Aorta (tissue), 5 donors: ENCODE results near the gene PIEZO2. TPM values are rescaled to one million over a fixed set of nuclear protein-coding genes. Genes with fewer than 3 reads are reported as not detected.
"Not testable (repeated sequence)": the region's sequence is repeated elsewhere in the genome, so short reads cannot be mapped to it uniquely, and the experiment has no call there.

ENCODE experiments used
- ATAC-seq: fragments of 200-7000 bp; cut with Tn5 transposase; one replicate; pipeline ENCODE4 v1.9.1; 2022; ENCODE audit warnings: moderate library complexity; ENCODE audit not compliant: low FRiP score
- DNase-seq, 2 donors: peaks; one replicate each; pipeline ENCODE4 v3.0.0-alpha.2; 2020
- H3K27ac ChIP-seq, 2 donors: one replicate each; pipeline ENCODE4 v1.5.1; 2013; ENCODE audit warnings: low read length in 2 of 2, mild to moderate bottlenecking in 2 of 2, moderate library complexity in 2 of 2, control low read depth in 1 of 2, inconsistent platforms in 1 of 2, low read depth in 1 of 2
- H3K27me3 ChIP-seq, 2 donors: one replicate each; pipeline ENCODE4 v1.6.1; 2013; ENCODE audit warnings: control low read depth in 1 of 2, low read length in 1 of 2, mild to moderate bottlenecking in 1 of 2, moderate library complexity in 1 of 2; ENCODE audit not compliant: insufficient read depth in 2 of 2, control insufficient read depth in 1 of 2
- H3K36me3 ChIP-seq, 2 donors: one replicate each; pipeline ENCODE4 v1.6.1; 2013; ENCODE audit warnings: control low read depth in 1 of 2, low read length in 1 of 2, mild to moderate bottlenecking in 1 of 2; ENCODE audit not compliant: insufficient read depth in 2 of 2, control insufficient read depth in 1 of 2
- H3K4me1 ChIP-seq, 2 donors: one replicate each; pipeline ENCODE4 v1.6.1; 2013; ENCODE audit warnings: low read length in 2 of 2, control low read depth in 1 of 2, mild to moderate bottlenecking in 1 of 2, moderate library complexity in 1 of 2; ENCODE audit not compliant: insufficient read depth in 2 of 2, control insufficient read depth in 1 of 2
- H3K4me3 ChIP-seq, 2 donors: one replicate each; pipeline ENCODE4 v1.5.1; 2013; ENCODE audit warnings: low read length in 2 of 2, control low read depth in 1 of 2, mild to moderate bottlenecking in 1 of 2
- H3K9me3 ChIP-seq: one replicate; pipeline ENCODE4 v1.6.1; 2013; ENCODE audit warnings: mild to moderate bottlenecking, low read length; ENCODE audit not compliant: control insufficient read depth
- WGBS, 2 donors: extraction: QIAGEN DNeasy Blood & Tissue Kit; methylation state at CpG; one replicate each; pipeline ENCODE4 v1.1.7; 2013; 5-methylcytosine and 5-hydroxymethylcytosine counted together
- intact Hi-C, 2 donors: fragments of 100-400 bp; cut with DNase I; formaldehyde crosslinking; loops; one replicate each; pipeline versions ENCODE4 v1.14.2 to v1.15.0; 2022
- polyA plus RNA-seq, 2 donors: library from polyadenylated mRNA; stranded (reverse); fragments of 200-250 nt; gene quantifications; one replicate each; pipeline ENCODE4 v1.2.3, GENCODE V29; 2013
- total RNA-seq, 2 donors: library from RNA; stranded (reverse); fragmentation: NEBNext Ultra II Directional; extraction: Animal tissue kit (Norgen Biotek cat#: 25700); gene quantifications; one replicate each; pipeline ENCODE4 v1.2.1, GENCODE V29; 2021
- donor health status: healthy with polysubstance abuse.
- donor health status: Bipolar disorder and iron deficiency.
- donor health status: DM: no; HTN: no; CAD: no.
- donor health status: DM: no; HTN: no; CAD: no.
- donor health status: DM: yes; HTN: yes; CAD: no.

Gene PIEZO2
- total and polyA plus RNA-seq, 4 donors, result 0.50 to 8.8 (median 1.6) TPM

- Histone ChIP-seq H3K27ac (no peak overlapping the region), H3K4me1 (no peaks in the 10 kb centered on the region), H3K9me3 (no peaks in the 10 kb centered on the region), H3K27me3 (no peaks in the 10 kb centered on the region), H3K36me3 (no peaks in the 10 kb centered on the region), H3K4me3 (no peak overlapping the region)
- DNase-seq (no peak), ATAC-seq (no peak)
- intact Hi-C loops, result no loop called here
- 87 to 91% methylated on average over 15 of the region's 15 CpGs for WGBS, 2 donors
These were observed 2.4 kb downstream of the PIEZO2 start for GRCh38 chr18:11146947-11147345.

- H3K27ac ChIP-seq, result no peak overlapping the region
- WGBS, 2 donors, result 71 to 72% methylated on average over 18 of the region's 18 CpGs
- H3K4me3 ChIP-seq, result no peak overlapping the region
- ATAC-seq, result no peak
- intact Hi-C loops, result no loop called here
- H3K36me3 ChIP-seq, result no peaks in the 10 kb centered on the region
- no peaks in the 10 kb centered on the region for H3K4me1 ChIP-seq
- no peaks in the 10 kb centered on the region for H3K27me3 ChIP-seq
- H3K9me3 ChIP-seq, result no peaks in the 10 kb centered on the region
- DNase-seq, result no peak
These were observed 3.0 kb downstream of the PIEZO2 start for GRCh38 chr18:11146238-11146946.

- Histone ChIP-seq H3K36me3 (no peaks in the 10 kb centered on the region), H3K4me3 (no peak overlapping the region), H3K4me1 (no peaks in the 10 kb centered on the region), H3K9me3 (no peaks in the 10 kb centered on the region), H3K27me3 (peaks cover 0 to 1% of the 10 kb centered on the region in 2 donors), H3K27ac (no peak overlapping the region)
- ATAC-seq (no peak), DNase-seq (no peak)
- intact Hi-C loops, result no loop called here
- 77 to 78% methylated on average over 4 of the region's 4 CpGs for WGBS, 2 donors
These were observed 3.8 kb downstream of the PIEZO2 start for GRCh38 chr18:11145413-11146191.

GRCh38 chr18:11137400-11137799 lies 12.0 kb downstream of the PIEZO2 start:
- peaks cover 3 to 4% of the 10 kb centered on the region in 2 donors for H3K4me1 ChIP-seq
- DNase-seq (no peak), ATAC-seq (no peak)
- no peaks in the 10 kb centered on the region for H3K9me3 ChIP-seq
- no peaks in the 10 kb centered on the region for H3K36me3 ChIP-seq
- H3K27ac ChIP-seq, result no peak overlapping the region
- peaks cover 0 to 1% of the 10 kb centered on the region in 2 donors for H3K27me3 ChIP-seq
- intact Hi-C loops, result no loop called here
- WGBS, 2 donors, result 47 to 58% methylated on average over 7 of the region's 7 CpGs
- H3K4me3 ChIP-seq, result no peak overlapping the region

- intact Hi-C loops, result no loop called here
- H3K9me3 ChIP-seq, result no peaks in the 10 kb centered on the region
- H3K4me3 ChIP-seq, result no peak overlapping the region
- 11 to 23% methylated on average over 2 of the region's 2 CpGs for WGBS, 2 donors
- no peaks in the 10 kb centered on the region for H3K36me3 ChIP-seq
- H3K4me1 ChIP-seq, result peaks cover 3 to 4% of the 10 kb centered on the region in 2 donors
- no peak for DNase-seq
- H3K27me3 ChIP-seq, result peaks cover 0 to 1% of the 10 kb centered on the region in 2 donors
- no peak overlapping the region for H3K27ac ChIP-seq
- ATAC-seq, result no peak
These were observed 13.1 kb downstream of the PIEZO2 start for GRCh38 chr18:11136241-11136640.

- no peak for ATAC-seq
- Histone ChIP-seq H3K36me3 (no peaks in the 10 kb centered on the region), H3K27me3 (no peaks in the 10 kb centered on the region), H3K9me3 (no peaks in the 10 kb centered on the region), H3K4me3 (no peak overlapping the region), H3K27ac (no peak overlapping the region), H3K4me1 (peaks cover 3 to 4% of the 10 kb centered on the region in 2 donors)
- intact Hi-C loops, result no loop called here
- WGBS, 2 donors, result 25 to 27% methylated on average over 4 of the region's 4 CpGs
- no peak for DNase-seq
These were observed 14.4 kb downstream of the PIEZO2 start for GRCh38 chr18:11134940-11135339.

GRCh38 chr18:11129059-11129458 lies 20.3 kb downstream of the PIEZO2 start:
- H3K4me1 ChIP-seq, H3K36me3 ChIP-seq, H3K27me3 ChIP-seq, intact Hi-C loops, DNase-seq, H3K27ac ChIP-seq, ATAC-seq, H3K4me3 ChIP-seq, H3K9me3 ChIP-seq: not testable (repeated sequence)
- WGBS, 2 donors, result 97 to 98% methylated on average over 5 of the region's 5 CpGs

GRCh38 chr18:11125492-11126315 lies 23.7 kb downstream of the PIEZO2 start:
- Histone ChIP-seq H3K9me3 (peaks cover 6% of the 10 kb centered on the region), H3K4me3 (no peak overlapping the region), H3K27ac (no peak overlapping the region), H3K27me3 (no peaks in the 10 kb centered on the region), H3K36me3 (no peaks in the 10 kb centered on the region), H3K4me1 (no peaks in the 10 kb centered on the region)
- DNase-seq (no peak), ATAC-seq (no peak)
- WGBS, 2 donors, result 83 to 87% methylated on average over 10 of the region's 10 CpGs
- intact Hi-C loops, result no loop called here
